ENCODE results near the gene DPY19L1. TPM values are rescaled to one million over a fixed set of nuclear protein-coding genes. Genes with fewer than 3 reads are reported as not detected.
A peak's percentile ranks its signal among the peaks of the same experiment; 100 is the strongest.

The DPY19L1 gene
- total RNA-seq, 1 experiment from 2014 or later: 9.0 TPM

DNA sequence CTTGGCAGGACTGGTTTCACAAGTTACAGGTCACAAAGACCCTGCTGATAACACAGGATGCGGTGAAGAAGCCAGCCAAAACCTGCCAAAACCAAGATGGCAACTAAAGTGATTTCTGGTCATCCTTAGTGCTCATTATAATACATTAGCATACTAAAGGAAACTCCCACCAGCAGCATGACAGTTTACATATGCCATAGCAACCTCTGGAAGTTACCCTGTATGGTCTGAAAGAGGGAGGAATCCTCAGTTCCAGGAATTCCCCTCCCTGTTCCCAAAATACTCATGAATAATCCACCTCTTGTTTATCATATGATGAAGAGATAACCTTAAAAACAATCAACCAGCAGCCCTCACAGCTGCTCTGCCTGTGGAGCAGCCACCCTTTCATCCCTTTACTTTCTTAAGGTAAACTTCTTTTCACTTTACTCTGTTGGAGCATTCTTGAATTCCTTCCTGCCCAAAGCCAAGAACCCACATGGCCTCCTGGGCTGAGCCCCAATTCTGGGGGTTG, 21.9 kb downstream of the DPY19L1 start:
- CTCF ChIA-PET: no interaction called here
- H3K4me1 Mint-ChIP-seq (ENCODE audit: insufficient read depth, unreplicated experiment): peaks cover 5% of the 10 kb centered on the region
- no peak for DNase-seq (ENCODE audit: unreplicated experiment)
- peaks cover 5% of the 10 kb centered on the region for H3K36me3 Mint-ChIP-seq (ENCODE audit: insufficient read depth, unreplicated experiment)
- peak overlapping the region; percentile 26 for H3K27ac Mint-ChIP-seq (ENCODE audit: low read depth, unreplicated experiment)
- no peaks in the 10 kb centered on the region for H3K9me3 Mint-ChIP-seq (ENCODE audit: unreplicated experiment)
- TF ChIP-seq, protein P1, sequence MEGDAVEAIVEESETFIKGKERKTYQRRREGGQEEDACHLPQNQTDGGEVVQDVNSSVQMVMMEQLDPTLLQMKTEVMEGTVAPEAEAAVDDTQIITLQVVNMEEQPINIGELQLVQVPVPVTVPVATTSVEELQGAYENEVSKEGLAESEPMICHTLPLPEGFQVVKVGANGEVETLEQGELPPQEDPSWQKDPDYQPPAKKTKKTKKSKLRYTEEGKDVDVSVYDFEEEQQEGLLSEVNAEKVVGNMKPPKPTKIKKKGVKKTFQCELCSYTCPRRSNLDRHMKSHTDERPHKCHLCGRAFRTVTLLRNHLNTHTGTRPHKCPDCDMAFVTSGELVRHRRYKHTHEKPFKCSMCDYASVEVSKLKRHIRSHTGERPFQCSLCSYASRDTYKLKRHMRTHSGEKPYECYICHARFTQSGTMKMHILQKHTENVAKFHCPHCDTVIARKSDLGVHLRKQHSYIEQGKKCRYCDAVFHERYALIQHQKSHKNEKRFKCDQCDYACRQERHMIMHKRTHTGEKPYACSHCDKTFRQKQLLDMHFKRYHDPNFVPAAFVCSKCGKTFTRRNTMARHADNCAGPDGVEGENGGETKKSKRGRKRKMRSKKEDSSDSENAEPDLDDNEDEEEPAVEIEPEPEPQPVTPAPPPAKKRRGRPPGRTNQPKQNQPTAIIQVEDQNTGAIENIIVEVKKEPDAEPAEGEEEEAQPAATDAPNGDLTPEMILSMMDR (IDR thresholded peaks at IDR 0.05; ENCODE audit: unreplicated experiment): no peak
- BruUV-seq (replicated peaks): no TSS peak
- POLR2A ChIA-PET: no interaction called here
- intact Hi-C loops (cut with micrococcal nuclease): no loop called here
- H3K27me3 Mint-ChIP-seq (ENCODE audit: insufficient read depth, unreplicated experiment): no peaks in the 10 kb centered on the region
- H3K4me3 Mint-ChIP-seq (ENCODE audit: unreplicated experiment): no peak overlapping the region

DNA sequence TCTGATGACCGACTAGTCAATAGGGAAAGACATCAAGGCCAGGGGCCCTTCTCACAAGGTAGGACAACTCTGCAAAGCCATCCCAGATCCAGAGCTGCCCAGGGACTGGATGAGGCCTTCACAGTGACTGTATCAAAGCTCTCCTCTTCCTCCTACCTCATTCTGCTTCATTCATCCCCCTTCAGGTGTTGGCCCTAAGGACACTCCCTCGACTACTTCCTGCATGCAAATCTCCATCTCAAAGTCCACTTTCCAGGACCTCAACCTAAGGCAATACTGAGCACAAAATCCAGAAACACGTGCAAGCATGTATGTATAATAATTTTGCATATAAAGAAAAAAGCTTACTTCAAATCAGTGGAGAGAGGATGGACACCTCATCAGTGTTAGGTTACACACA, 25.1 kb downstream of the DPY19L1 start:
- no peaks in the 10 kb centered on the region for H3K27me3 Mint-ChIP-seq (ENCODE audit: insufficient read depth, unreplicated experiment)
- H3K36me3 Mint-ChIP-seq (ENCODE audit: insufficient read depth, unreplicated experiment): peaks cover 5% of the 10 kb centered on the region
- CTCF ChIA-PET: no interaction called here

DNA sequence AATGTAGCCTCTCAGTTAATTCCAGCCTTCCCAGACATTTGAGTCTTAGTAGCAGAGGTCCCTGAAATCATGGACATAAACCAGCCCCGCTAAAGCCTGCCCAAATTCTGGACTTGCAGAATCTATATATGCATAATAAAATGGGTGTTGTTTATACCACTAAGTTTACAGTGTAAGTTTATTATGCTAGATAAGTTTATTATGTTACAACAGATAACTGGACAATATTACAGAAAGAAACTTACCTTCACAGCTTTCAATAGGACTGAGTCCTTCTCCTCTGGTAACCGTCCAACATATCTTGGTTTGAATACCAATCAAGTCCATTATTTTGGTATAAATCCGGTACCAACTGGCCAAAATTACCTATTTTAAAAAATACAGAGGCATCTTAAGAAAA, 26.2 kb downstream of the DPY19L1 start:
- no TSS peak for BruUV-seq (replicated peaks)
- CTCF ChIA-PET: no interaction called here
- H3K9me3 Mint-ChIP-seq (ENCODE audit: unreplicated experiment): no peaks in the 10 kb centered on the region
- H3K27ac Mint-ChIP-seq (ENCODE audit: low read depth, unreplicated experiment): no peak overlapping the region
- POLR2A ChIA-PET: no interaction called here
- DNase-seq (ENCODE audit: unreplicated experiment): no peak
- intact Hi-C loops (cut with micrococcal nuclease): no loop called here
- H3K4me1 Mint-ChIP-seq (ENCODE audit: insufficient read depth, unreplicated experiment): peaks cover 6% of the 10 kb centered on the region
- H3K4me3 Mint-ChIP-seq (ENCODE audit: unreplicated experiment): no peak overlapping the region
- TF ChIP-seq, protein P1 (IDR thresholded peaks at IDR 0.05; ENCODE audit: unreplicated experiment): no peak
- no peaks in the 10 kb centered on the region for H3K27me3 Mint-ChIP-seq (ENCODE audit: insufficient read depth, unreplicated experiment)
- H3K36me3 Mint-ChIP-seq (ENCODE audit: insufficient read depth, unreplicated experiment): peaks cover 5% of the 10 kb centered on the region

More for the DNA sequence above, 25.1 kb downstream of the DPY19L1 start:
- H3K4me1 Mint-ChIP-seq (ENCODE audit: insufficient read depth, unreplicated experiment): peaks cover 6% of the 10 kb centered on the region
- H3K4me3 Mint-ChIP-seq (ENCODE audit: unreplicated experiment): no peak overlapping the region
- POLR2A ChIA-PET: no interaction called here
- no TSS peak for BruUV-seq (replicated peaks)
- DNase-seq (ENCODE audit: unreplicated experiment): no peak
- no peak overlapping the region for H3K27ac Mint-ChIP-seq (ENCODE audit: low read depth, unreplicated experiment)
- TF ChIP-seq, protein P1 (IDR thresholded peaks at IDR 0.05; ENCODE audit: unreplicated experiment): no peak
- no peaks in the 10 kb centered on the region for H3K9me3 Mint-ChIP-seq (ENCODE audit: unreplicated experiment)
- intact Hi-C loops (cut with micrococcal nuclease): no loop called here

DNA sequence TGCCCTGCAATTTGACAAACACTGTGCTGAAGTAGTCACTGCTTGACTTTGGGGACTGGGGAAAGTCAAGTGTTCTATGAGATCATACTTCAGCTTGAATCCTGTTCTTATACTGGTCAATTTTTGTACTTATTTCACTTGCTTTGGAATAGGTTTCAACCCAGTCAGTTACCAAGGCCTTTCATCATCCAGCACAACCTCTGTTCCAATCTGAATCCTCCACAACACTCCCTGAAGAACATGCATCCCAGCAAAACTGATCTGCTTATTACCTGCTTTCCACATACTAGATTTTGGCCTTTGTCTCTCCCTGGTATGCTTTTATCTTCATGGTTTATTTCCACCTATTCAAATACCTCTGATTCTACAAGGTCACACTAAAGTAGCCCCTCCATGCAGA, 29.5 kb downstream of the DPY19L1 start:
- no peaks in the 10 kb centered on the region for H3K36me3 Mint-ChIP-seq (ENCODE audit: insufficient read depth, unreplicated experiment)
- no peaks in the 10 kb centered on the region for H3K9me3 Mint-ChIP-seq (ENCODE audit: unreplicated experiment)
- no peak for DNase-seq (ENCODE audit: unreplicated experiment)
- H3K27ac Mint-ChIP-seq (ENCODE audit: low read depth, unreplicated experiment): peak overlapping the region; percentile 6
- CTCF ChIA-PET: no interaction called here
- H3K4me3 Mint-ChIP-seq (ENCODE audit: unreplicated experiment): no peak overlapping the region
- TF ChIP-seq, protein P1 (IDR thresholded peaks at IDR 0.05; ENCODE audit: unreplicated experiment): no peak
- intact Hi-C loops (cut with micrococcal nuclease): no loop called here
- POLR2A ChIA-PET: no interaction called here
- H3K4me1 Mint-ChIP-seq (ENCODE audit: insufficient read depth, unreplicated experiment): peaks cover 21% of the 10 kb centered on the region
- H3K27me3 Mint-ChIP-seq (ENCODE audit: insufficient read depth, unreplicated experiment): no peaks in the 10 kb centered on the region
- BruUV-seq (replicated peaks): no TSS peak

All from MCF 10A (cell line).